Measurements from ENCODE around the gene PHF8. TPM values are rescaled to one million over a fixed set of nuclear protein-coding genes. Genes with fewer than 3 reads are reported as not detected.
A peak's percentile ranks its signal among the peaks of the same experiment; 100 is the strongest.

The PHF8 gene
- total RNA-seq, result 10 to 100 TPM; 39.6 to 41.3 TPM

DNA sequence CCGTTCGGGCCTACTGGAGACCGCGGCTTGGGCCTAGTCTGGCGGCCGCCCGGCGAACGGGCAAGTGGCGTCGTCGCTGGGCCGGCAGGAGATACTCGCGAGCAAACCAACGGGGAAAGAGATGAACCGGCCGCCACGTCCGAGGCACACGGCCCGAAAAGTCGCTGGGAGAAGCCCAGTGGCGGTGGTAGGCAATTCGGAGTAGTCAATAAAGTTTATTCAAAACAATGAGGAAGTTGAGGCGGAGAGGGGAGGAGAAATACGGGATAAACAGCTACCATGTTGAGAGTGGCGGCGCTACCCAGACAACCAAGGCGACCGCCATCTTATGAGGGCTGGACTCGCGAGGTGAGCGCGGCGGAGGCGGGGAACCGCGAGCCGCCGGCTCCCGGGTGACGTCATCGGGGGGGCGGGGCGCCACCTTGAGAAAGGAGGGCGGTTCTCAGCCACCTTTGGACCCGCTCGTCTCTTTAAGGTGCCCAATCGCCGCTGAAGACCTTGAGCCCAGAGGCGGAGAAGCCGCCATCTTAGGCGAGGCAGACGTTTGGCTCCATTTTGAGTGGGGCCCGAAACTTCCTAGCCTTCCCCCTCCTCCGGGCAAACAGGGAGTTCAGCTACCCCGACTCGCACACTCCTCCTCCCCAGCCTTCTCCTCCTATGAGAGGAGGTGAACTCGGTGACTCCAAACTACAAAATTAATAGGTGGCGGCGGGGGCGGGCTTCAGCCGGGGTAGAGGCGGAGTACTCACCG lies at the start of gene PHF8:
Gene PHF8, minus strand, starts transcription at position 348 of the 751 bp plus-strand sequence. CDS start 1,745 bp downstream, outside the sequence.
- peak; percentile 94 for DNase-seq
- peak within 1 kb of the TSS; percentile 96 for H3K4me3 Mint-ChIP-seq
- H3K27ac Mint-ChIP-seq, result peak within 1 kb of the TSS; percentile 97
- no peaks in the 10 kb centered on the region for H3K27me3 Mint-ChIP-seq
- ChIA-PET POLR2A (no interaction called here), CTCF (interaction anchor here (1.2 to 1.5 kb wide), 2 partner anchors 622 to 1076 kb away, joined by 3 read pairs; partner anchors contain the start of genes RIBC1 and SMC1A)
- peaks cover 20% of the 10 kb centered on the region for H3K4me1 Mint-ChIP-seq
- no peaks in the 10 kb centered on the region for H3K9me3 Mint-ChIP-seq
- H3K36me3 Mint-ChIP-seq (ENCODE audit: low read depth), result peaks cover 12% of the 10 kb centered on the region

DNA sequence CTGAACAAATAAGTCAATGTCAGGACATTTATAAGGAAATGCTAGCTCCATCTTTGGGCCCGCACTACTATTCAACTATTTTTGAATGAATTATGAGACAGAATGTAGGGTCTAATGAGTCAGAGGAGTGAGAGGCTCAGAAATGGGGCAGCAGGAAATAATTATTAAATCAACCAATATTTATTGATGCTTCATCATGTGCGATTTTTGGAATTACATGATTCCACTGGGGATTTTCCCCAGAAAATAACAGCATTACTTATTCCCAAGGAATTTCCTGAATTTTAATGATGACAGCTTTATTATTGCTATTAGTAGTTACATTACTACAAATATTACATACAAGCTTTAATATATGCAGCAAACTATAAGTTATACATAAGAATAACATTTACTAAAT lies 49.3 kb upstream of the PHF8 start:
- Mint-ChIP-seq H3K4me3 (no peak overlapping the region), H3K4me1 (no peaks in the 10 kb centered on the region), H3K27me3 (no peaks in the 10 kb centered on the region), H3K9me3 (no peaks in the 10 kb centered on the region), H3K36me3 (ENCODE audit: low read depth) (no peaks in the 10 kb centered on the region), H3K27ac (no peak overlapping the region)
- DNase-seq, result no peak
- ChIA-PET CTCF (interaction anchor here (0.6 to 1.1 kb wide), 2 partner anchors 10 to 214 kb away, joined by 3 read pairs; no protein-coding TSS in a partner anchor), POLR2A (no interaction called here)

DNA sequence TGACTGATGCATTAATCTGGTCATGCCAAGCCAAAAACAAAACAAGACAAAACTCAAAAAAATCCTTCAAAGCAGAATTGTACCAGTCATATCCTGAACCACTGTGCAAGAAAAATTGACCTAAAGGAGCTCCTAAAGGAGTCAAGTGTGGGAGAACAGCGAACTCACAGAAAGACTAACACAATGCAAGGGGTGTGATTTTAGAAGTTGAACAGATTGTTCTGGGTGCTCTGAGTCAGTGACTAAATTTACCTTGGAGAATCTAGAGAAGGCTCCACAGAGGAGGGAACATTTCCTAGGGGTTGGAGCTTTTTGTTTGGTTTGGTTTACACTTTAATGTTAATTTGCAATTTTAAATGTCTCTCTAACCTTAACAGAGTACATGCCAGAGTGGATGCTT lies 48.9 kb upstream of the PHF8 start:
- ChIA-PET CTCF (interaction anchor here (0.6 to 1.1 kb wide), 2 partner anchors 11 to 214 kb away, joined by 3 read pairs; no protein-coding TSS in a partner anchor), POLR2A (no interaction called here)
- Mint-ChIP-seq H3K27ac (no peak overlapping the region), H3K27me3 (no peaks in the 10 kb centered on the region), H3K9me3 (no peaks in the 10 kb centered on the region), H3K36me3 (ENCODE audit: low read depth) (no peaks in the 10 kb centered on the region), H3K4me3 (no peak overlapping the region), H3K4me1 (no peaks in the 10 kb centered on the region)
- no peak for DNase-seq

DNA sequence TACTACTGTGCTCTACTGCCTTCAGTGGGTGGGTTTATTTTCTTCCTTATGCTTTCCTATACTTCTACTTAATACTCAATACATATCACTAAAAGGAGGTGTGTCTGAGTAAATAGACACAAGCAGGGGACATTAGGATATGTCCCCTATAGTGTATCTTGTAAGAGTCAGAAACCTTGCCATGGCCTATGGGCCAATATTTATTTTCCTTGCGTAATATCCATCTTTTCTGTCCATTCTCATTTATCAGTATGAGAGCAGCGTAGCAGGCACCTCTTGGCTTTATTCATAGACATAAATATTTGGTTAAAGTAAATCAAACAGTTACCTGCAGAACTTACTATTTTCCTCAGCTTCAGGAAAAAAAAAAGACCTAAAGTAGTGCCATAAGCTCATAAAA lies 46.6 kb upstream of the PHF8 start:
- H3K9me3 Mint-ChIP-seq, result no peaks in the 10 kb centered on the region
- H3K27ac Mint-ChIP-seq, result no peak overlapping the region
- no peak for DNase-seq
- ChIA-PET POLR2A (no interaction called here), CTCF (interaction anchor here (0.7 kb wide), 1 partner anchor 10 kb away, joined by 3 read pairs; no protein-coding TSS in a partner anchor)
- H3K4me3 Mint-ChIP-seq, result no peak overlapping the region
- no peaks in the 10 kb centered on the region for H3K36me3 Mint-ChIP-seq (ENCODE audit: low read depth)
- H3K27me3 Mint-ChIP-seq, result no peaks in the 10 kb centered on the region
- no peaks in the 10 kb centered on the region for H3K4me1 Mint-ChIP-seq

DNA sequence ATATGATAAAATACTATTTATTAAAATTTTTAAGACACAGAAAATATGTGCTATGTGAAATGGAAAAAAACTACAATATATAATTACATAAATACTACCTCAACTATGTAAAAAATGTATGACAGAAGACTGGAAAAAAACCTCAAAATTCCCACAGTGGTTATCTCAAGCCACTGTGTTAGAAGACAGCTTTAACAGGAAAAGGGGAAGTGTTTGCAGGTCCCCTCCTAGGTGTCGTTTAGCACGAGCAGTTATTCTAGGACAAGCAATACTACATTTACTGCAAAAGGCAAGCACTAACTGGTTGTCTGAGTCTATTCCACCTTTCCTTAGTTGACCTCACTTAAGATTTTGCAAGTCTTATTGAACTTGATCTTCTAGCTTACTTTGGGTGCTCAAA lies 44.9 kb upstream of the PHF8 start:
- ChIA-PET CTCF (interaction anchor here (0.6 kb wide), 1 partner anchor 12 kb away, joined by 3 read pairs; no protein-coding TSS in a partner anchor), POLR2A (no interaction called here)
- Mint-ChIP-seq H3K27me3 (no peaks in the 10 kb centered on the region), H3K4me1 (no peaks in the 10 kb centered on the region), H3K36me3 (ENCODE audit: low read depth) (peaks cover 1% of the 10 kb centered on the region), H3K27ac (no peak overlapping the region), H3K4me3 (no peak overlapping the region), H3K9me3 (no peaks in the 10 kb centered on the region)
- DNase-seq, result no peak

DNA sequence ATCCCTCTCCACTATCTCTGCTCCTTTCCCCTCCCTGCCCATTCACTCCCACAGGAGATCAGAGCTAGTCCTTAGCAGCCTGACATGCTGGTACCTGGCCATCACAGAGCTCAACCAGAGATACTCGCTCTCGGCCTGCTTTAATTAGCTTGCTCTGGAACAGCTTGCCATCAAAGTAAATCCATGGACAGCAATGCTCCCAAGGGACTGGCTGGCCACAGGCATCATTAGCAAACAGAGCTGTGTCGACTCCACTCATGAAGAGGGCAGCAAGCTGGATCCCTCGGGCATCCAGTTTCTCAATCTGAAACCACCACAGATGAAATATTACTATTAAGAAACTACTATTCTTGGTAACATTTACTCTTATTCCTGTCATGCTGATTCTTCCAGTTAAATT lies 43.4 kb upstream of the PHF8 start:
- H3K27me3 Mint-ChIP-seq, result no peaks in the 10 kb centered on the region
- no peak overlapping the region for H3K27ac Mint-ChIP-seq
- no peak for DNase-seq
- CTCF ChIA-PET, result interaction anchor here (0.8 kb wide), 1 partner anchor 11 kb away, joined by 3 read pairs; no protein-coding TSS in a partner anchor
- H3K4me3 Mint-ChIP-seq, result no peak overlapping the region
- POLR2A ChIA-PET, result no interaction called here
- no peaks in the 10 kb centered on the region for H3K9me3 Mint-ChIP-seq
- no peaks in the 10 kb centered on the region for H3K4me1 Mint-ChIP-seq
- H3K36me3 Mint-ChIP-seq (ENCODE audit: low read depth), result peaks cover 1% of the 10 kb centered on the region

DNA sequence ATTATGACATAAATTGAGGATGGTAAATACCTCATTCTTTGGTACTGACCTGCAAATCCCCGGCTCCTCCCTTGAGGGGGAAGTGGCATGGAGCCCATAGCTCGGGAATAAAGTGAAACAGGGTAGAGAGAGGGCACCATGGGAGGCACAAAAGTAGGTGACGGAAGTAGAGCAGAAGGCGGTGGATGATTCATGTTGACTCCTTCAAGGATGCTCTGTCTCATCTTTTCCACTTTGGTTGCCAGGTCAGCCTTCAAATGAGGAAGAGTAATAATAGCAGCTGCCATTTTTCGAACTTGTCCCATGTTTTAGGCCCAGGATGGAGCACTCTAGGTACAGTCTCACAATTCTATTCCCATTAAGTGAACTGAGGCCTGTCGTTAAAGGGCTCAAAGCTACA lies 41.4 kb upstream of the PHF8 start:
- Mint-ChIP-seq H3K27ac (no peak overlapping the region), H3K4me3 (no peak overlapping the region), H3K9me3 (no peaks in the 10 kb centered on the region), H3K27me3 (no peaks in the 10 kb centered on the region), H3K36me3 (ENCODE audit: low read depth) (peaks cover 1% of the 10 kb centered on the region), H3K4me1 (no peaks in the 10 kb centered on the region)
- DNase-seq, result no peak
- POLR2A ChIA-PET, result no interaction called here
- CTCF ChIA-PET, result no interaction called here

DNA sequence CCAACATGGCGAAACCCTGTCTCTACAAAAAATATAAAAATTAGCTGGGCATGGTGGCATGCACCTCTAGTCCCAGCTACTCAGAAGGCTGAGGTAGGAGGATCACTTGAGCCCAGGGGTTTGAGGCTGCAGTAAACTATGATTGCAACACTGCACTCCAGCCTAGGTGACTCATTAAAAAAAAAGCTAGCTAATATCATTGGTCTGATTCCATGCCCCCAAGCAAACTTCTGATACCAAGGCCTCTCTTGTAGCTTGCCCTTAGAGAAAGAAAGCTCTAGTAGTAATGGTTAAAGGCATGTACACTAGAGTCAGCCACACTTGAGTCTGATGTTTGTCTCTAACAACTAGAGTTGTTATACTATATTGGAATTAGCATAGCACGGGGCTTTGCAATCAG lies 32.6 kb upstream of the PHF8 start:
- H3K9me3 Mint-ChIP-seq, result no peaks in the 10 kb centered on the region
- CTCF ChIA-PET, result interaction anchor here (0.6 kb wide), 1 partner anchor 12 kb away, joined by 3 read pairs; no protein-coding TSS in a partner anchor
- POLR2A ChIA-PET, result no interaction called here
- DNase-seq, result no peak
- H3K27me3 Mint-ChIP-seq, result no peaks in the 10 kb centered on the region
- no peaks in the 10 kb centered on the region for H3K36me3 Mint-ChIP-seq (ENCODE audit: low read depth)
- no peak overlapping the region for H3K27ac Mint-ChIP-seq
- no peak overlapping the region for H3K4me3 Mint-ChIP-seq
- H3K4me1 Mint-ChIP-seq, result no peaks in the 10 kb centered on the region

DNA sequence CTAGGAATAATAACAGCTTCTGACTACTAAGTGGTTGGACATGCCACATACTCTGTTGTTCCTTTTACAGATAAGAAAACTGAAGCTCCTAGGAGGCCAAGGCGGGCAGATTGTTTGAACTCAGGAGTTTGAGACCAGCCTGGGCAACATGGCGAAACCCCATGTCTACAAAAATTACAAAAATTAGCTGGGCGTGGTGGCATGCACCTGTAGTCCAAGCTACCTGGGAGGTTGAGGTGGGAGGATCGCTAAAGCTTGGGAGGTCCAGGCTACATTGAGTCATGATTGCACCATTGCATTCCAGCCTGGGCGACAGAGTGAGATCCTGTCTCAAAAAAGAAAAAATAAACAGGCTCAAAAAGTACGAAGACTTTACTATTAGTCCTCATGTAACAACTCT lies 30.6 kb upstream of the PHF8 start:
- DNase-seq, result no peak
- no peak overlapping the region for H3K4me3 Mint-ChIP-seq
- H3K4me1 Mint-ChIP-seq, result no peaks in the 10 kb centered on the region
- no peaks in the 10 kb centered on the region for H3K27me3 Mint-ChIP-seq
- no peaks in the 10 kb centered on the region for H3K36me3 Mint-ChIP-seq (ENCODE audit: low read depth)
- ChIA-PET CTCF (no interaction called here), POLR2A (no interaction called here)
- H3K27ac Mint-ChIP-seq, result no peak overlapping the region
- H3K9me3 Mint-ChIP-seq, result no peaks in the 10 kb centered on the region

DNA sequence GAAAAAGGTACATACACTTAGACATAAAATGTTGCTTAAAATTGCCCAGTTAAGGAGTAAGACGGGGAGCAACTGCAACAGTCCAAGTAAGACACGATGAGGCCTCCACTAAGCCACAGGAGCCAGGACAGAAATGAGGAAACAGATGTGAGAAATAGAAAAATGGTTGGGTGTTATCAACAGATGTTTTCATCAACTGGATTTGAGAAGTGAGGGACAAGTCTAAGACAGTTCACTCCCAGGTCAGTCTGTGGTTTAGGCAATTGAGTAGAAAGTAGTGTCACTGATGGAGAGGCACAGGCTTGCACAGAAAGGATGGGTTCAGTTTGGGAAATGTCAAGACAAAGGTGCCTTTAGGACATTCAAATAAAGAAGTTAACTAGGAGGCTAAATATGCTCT lies 23.5 kb upstream of the PHF8 start:
- Mint-ChIP-seq H3K27me3 (no peaks in the 10 kb centered on the region), H3K4me1 (no peaks in the 10 kb centered on the region), H3K4me3 (no peak overlapping the region), H3K9me3 (no peaks in the 10 kb centered on the region), H3K36me3 (ENCODE audit: low read depth) (no peaks in the 10 kb centered on the region), H3K27ac (no peak overlapping the region)
- ChIA-PET CTCF (no interaction called here), POLR2A (no interaction called here)
- DNase-seq, result no peak

DNA sequence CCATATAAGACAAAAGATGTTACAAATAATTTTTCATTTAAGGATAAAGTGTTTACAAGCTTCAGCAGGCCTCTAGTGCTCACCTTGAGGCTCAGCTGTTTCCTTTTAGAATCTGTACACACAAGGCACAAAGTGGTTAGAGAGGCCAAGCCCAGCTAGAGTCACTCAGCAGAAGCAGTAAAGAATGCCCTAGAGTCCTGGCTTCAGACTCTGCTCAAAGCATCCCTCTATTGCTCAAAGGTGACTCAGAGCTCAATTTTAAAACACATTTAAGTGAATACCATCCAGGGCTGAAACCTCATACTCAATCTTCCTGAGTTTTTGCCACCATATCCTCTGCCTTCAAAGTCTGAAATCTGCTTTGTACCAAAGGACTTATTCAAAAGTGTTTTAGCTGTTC lies 22.6 kb upstream of the PHF8 start:
- ChIA-PET CTCF (no interaction called here), POLR2A (no interaction called here)
- Mint-ChIP-seq H3K27ac (no peak overlapping the region), H3K27me3 (no peaks in the 10 kb centered on the region), H3K4me1 (no peaks in the 10 kb centered on the region), H3K4me3 (no peak overlapping the region), H3K36me3 (ENCODE audit: low read depth) (no peaks in the 10 kb centered on the region), H3K9me3 (no peaks in the 10 kb centered on the region)
- DNase-seq, result no peak

DNA sequence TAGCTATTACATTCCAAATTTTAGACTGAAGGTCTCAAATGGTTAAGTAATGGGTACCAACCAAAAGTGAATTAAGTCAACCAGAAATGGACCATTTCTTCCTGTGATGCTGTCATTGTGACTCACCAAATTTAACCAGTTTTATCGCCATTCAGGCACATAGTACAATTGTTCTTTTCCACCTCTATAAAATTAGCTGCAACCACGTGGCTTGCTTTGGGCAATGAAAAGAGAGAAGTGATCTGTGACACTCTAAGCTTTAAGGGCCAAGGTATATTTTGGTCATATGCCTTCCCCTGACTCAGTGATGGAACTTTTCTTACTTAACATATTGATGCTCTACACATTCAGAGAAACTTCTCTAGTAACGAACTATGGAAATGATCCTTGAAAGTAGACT lies 20.3 kb upstream of the PHF8 start:
- H3K4me3 Mint-ChIP-seq, result no peak overlapping the region
- ChIA-PET POLR2A (no interaction called here), CTCF (interaction anchor here (0.6 kb wide), 1 partner anchor 8 kb away, joined by 5 read pairs; no protein-coding TSS in a partner anchor)
- no peaks in the 10 kb centered on the region for H3K9me3 Mint-ChIP-seq
- no peaks in the 10 kb centered on the region for H3K4me1 Mint-ChIP-seq
- H3K27ac Mint-ChIP-seq, result no peak overlapping the region
- H3K27me3 Mint-ChIP-seq, result no peaks in the 10 kb centered on the region
- no peak for DNase-seq
- H3K36me3 Mint-ChIP-seq (ENCODE audit: low read depth), result no peaks in the 10 kb centered on the region

DNA sequence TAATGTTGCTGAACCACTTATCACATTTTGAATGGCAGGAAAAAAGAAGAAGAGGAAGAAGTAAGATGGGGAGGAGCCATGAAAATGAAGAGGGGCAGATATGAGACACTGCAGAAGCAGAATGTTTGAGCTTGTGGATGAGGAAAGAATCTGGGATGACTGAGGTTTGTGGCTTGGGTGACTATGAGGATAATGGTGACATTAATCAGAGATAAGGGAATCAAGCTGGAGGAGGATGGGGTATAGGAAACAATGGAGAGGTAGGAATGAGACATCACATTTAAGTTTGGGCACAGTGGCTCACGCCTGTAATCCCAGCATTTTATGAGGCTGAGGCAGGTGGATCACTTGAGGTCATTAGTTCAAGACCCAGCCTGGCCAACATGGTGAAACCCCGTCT lies 19.1 kb upstream of the PHF8 start:
- no peaks in the 10 kb centered on the region for H3K9me3 Mint-ChIP-seq
- ChIA-PET CTCF (no interaction called here), POLR2A (no interaction called here)
- DNase-seq, result no peak
- no peak overlapping the region for H3K4me3 Mint-ChIP-seq
- no peaks in the 10 kb centered on the region for H3K4me1 Mint-ChIP-seq
- H3K27me3 Mint-ChIP-seq, result no peaks in the 10 kb centered on the region
- H3K36me3 Mint-ChIP-seq (ENCODE audit: low read depth), result no peaks in the 10 kb centered on the region
- H3K27ac Mint-ChIP-seq, result no peak overlapping the region

DNA sequence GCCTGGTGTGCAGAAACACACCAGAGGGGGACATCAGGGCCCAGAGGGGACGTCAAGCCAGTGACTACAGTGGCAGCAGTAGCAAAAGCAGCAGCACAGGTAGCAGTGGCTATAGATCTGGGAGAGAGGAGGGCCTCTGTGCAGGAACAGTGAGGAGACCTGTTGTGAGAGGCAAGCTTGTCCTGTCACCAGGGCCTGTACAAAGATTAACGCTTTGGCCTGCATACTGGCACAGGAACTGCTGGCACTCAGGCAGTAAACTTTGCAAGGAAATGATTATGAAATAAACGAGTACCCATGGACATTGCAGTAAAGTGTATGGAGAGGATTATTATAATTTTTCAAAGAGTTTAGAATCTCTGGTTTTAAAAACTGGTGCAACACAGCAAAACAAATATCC lies 5.5 kb upstream of the PHF8 start:
- H3K27ac Mint-ChIP-seq, result no peak overlapping the region
- ChIA-PET POLR2A (no interaction called here), CTCF (no interaction called here)
- no peaks in the 10 kb centered on the region for H3K9me3 Mint-ChIP-seq
- H3K4me3 Mint-ChIP-seq, result no peak overlapping the region
- H3K27me3 Mint-ChIP-seq, result no peaks in the 10 kb centered on the region
- H3K36me3 Mint-ChIP-seq (ENCODE audit: low read depth), result no peaks in the 10 kb centered on the region
- peaks cover 9% of the 10 kb centered on the region for H3K4me1 Mint-ChIP-seq
- DNase-seq, result no peak

Measured in activated CD4-positive, alpha-beta T cell treated with anti-CD3 and anti-CD28 coated beads, Interleukin-2, amount 10 ng/mL, durations not matched to agents 7 days and 5 days (primary cell).